H9 (cell line): ENCODE data around the gene JMJD7. TPM values are rescaled to one million over a fixed set of nuclear protein-coding genes. Genes with fewer than 3 reads are reported as not detected.

Experiments used
- DNase-seq: peaks from one replicate; pipeline ENCODE4 v3.0.0-alpha.2; 2017
- H2AFZ ChIP-seq: one replicate; pipeline ENCODE4 v1.6.1; 2013; ENCODE audit warnings: mild to moderate bottlenecking, low read length, control low read depth, moderate library complexity
- H2AK5ac ChIP-seq: 2 replicates; pipeline ENCODE4 v1.6.1; 2013; ENCODE audit warnings: low read length, control low read depth, mixed read lengths; ENCODE audit not compliant: insufficient read length
- H2BK120ac ChIP-seq: one replicate; pipeline ENCODE4 v1.6.1; 2013; ENCODE audit warnings: low read depth, mild to moderate bottlenecking, low read length, control low read depth, inconsistent platforms; ENCODE audit not compliant: poor library complexity, severe bottlenecking
- H2BK12ac ChIP-seq: 2 replicates; pipeline ENCODE4 v1.6.1; 2013; ENCODE audit warnings: low read length, control low read depth, mixed read lengths, low read depth; ENCODE audit not compliant: insufficient read length
- H2BK15ac ChIP-seq: 2 replicates; pipeline ENCODE4 v1.6.1; 2013; ENCODE audit warnings: low read depth, low read length, control low read depth
- H2BK20ac ChIP-seq: one replicate; pipeline ENCODE4 v1.6.1; 2013; ENCODE audit warnings: low read depth, mild to moderate bottlenecking, low read length, control low read depth, inconsistent platforms; ENCODE audit not compliant: poor library complexity, severe bottlenecking
- H2BK5ac ChIP-seq: 2 replicates; pipeline ENCODE4 v1.6.1; 2013; ENCODE audit warnings: low read length, control low read depth, mixed read lengths; ENCODE audit not compliant: insufficient read length
- H3K14ac ChIP-seq: 2 replicates; pipeline ENCODE4 v1.6.1; 2013; ENCODE audit warnings: low read length, control low read depth; ENCODE audit not compliant: insufficient read depth
- H3K18ac ChIP-seq: 2 replicates; pipeline ENCODE4 v1.6.1; 2013; ENCODE audit warnings: low read depth, mild to moderate bottlenecking, mixed read lengths, low read length, control low read depth; ENCODE audit not compliant: insufficient read length
- H3K23ac ChIP-seq: 2 replicates; pipeline ENCODE4 v1.6.1; 2013; ENCODE audit warnings: low read length, control low read depth, mixed read lengths, low read depth; ENCODE audit not compliant: insufficient read length
- H3K23me2 ChIP-seq: 2 replicates; pipeline ENCODE4 v1.6.1; 2013; ENCODE audit warnings: low read depth, mild to moderate bottlenecking, mixed read lengths, low read length, control low read depth; ENCODE audit not compliant: insufficient read length, poor library complexity, severe bottlenecking
- H3K27ac ChIP-seq: 2 replicates; pipeline ENCODE4 v1.5.1; 2013; ENCODE audit warnings: low read length, control low read depth, mixed read lengths, low read depth; ENCODE audit not compliant: insufficient read length
- H3K27me3 ChIP-seq: 2 replicates; pipeline ENCODE4 v1.6.1; 2013; ENCODE audit warnings: low read length, control low read depth, inconsistent platforms; ENCODE audit not compliant: insufficient read depth
- H3K4ac ChIP-seq: 2 replicates; pipeline ENCODE4 v1.6.1; 2013; ENCODE audit warnings: low read depth, mild to moderate bottlenecking, control low read depth, inconsistent platforms, low read length, moderate library complexity
- H3K4me1 ChIP-seq: 2 replicates; pipeline ENCODE4 v1.6.1; 2013; ENCODE audit warnings: low read length, control low read depth, inconsistent platforms; ENCODE audit not compliant: insufficient read depth
- H3K4me2 ChIP-seq: 2 replicates; pipeline ENCODE4 v1.6.1; 2013; ENCODE audit warnings: low read length, control low read depth, mixed read lengths; ENCODE audit not compliant: insufficient read length, insufficient read depth
- H3K56ac ChIP-seq: 2 replicates; pipeline ENCODE4 v1.6.1; 2013; ENCODE audit warnings: low read depth, mild to moderate bottlenecking, mixed read lengths, low read length, control low read depth; ENCODE audit not compliant: insufficient read length
- H3K79me1 ChIP-seq: 2 replicates; pipeline ENCODE4 v1.6.1; 2013; ENCODE audit warnings: low read depth, mild to moderate bottlenecking, moderate library complexity, low read length, control low read depth, inconsistent platforms; ENCODE audit not compliant: insufficient read depth, poor library complexity, severe bottlenecking
- H3K79me2 ChIP-seq: 2 replicates; pipeline ENCODE4 v1.6.1; 2013; ENCODE audit warnings: low read length, control low read depth, inconsistent platforms; ENCODE audit not compliant: insufficient read depth
- H3K9ac ChIP-seq: 2 replicates; pipeline ENCODE4 v1.6.1; 2013; ENCODE audit warnings: low read length, control low read depth, mixed read lengths; ENCODE audit not compliant: insufficient read length; ENCODE audit errors: extremely low read depth
- H3K9me3 ChIP-seq: one replicate; pipeline ENCODE4 v1.6.1; 2013; ENCODE audit warnings: low read depth, low read length, inconsistent platforms; ENCODE audit not compliant: control insufficient read depth
- H3T11ph ChIP-seq: one replicate; pipeline ENCODE4 v1.6.1; 2013; ENCODE audit warnings: mild to moderate bottlenecking, low read length, control low read depth, inconsistent platforms
- H4K20me1 ChIP-seq: one replicate; pipeline ENCODE4 v1.6.1; 2013; ENCODE audit not compliant: control insufficient read depth, insufficient read length, insufficient read depth
- H4K5ac ChIP-seq: 2 replicates; pipeline ENCODE4 v1.6.1; 2013; ENCODE audit warnings: low read depth, mild to moderate bottlenecking, mixed read lengths, low read length, control low read depth; ENCODE audit not compliant: insufficient read length
- H4K8ac ChIP-seq: replicated peaks from 2 replicates; pipeline ENCODE4 v1.6.1; 2013; ENCODE audit warnings: low read length, control low read depth, mixed read lengths, low read depth; ENCODE audit not compliant: insufficient read length
- H4K91ac ChIP-seq: 2 replicates; pipeline ENCODE4 v1.6.1; 2013; ENCODE audit warnings: low read depth, mild to moderate bottlenecking, moderate library complexity, mixed read lengths, low read length, control low read depth; ENCODE audit not compliant: insufficient read length
- H3K27ac Mint-ChIP-seq, 3 experiments: 2 replicates in 2 of 3; 3 replicates in 1 of 3; pipeline ENCODE4 v1.8.0; 2020 to 2021; ENCODE audit warnings: mixed read lengths in 3 of 3, mild to moderate bottlenecking in 1 of 3, moderate library complexity in 1 of 3
- H3K27me3 Mint-ChIP-seq: 2 replicates; pipeline ENCODE4 v1.8.0; 2021; ENCODE audit warnings: low read depth, mild to moderate bottlenecking, moderate library complexity, mixed read lengths
- H3K36me3 Mint-ChIP-seq, 3 experiments: 2 replicates in 2 of 3; 3 replicates in 1 of 3; pipeline ENCODE4 v1.8.0; 2020 to 2021; ENCODE audit warnings: low read depth in 3 of 3, mixed read lengths in 3 of 3; ENCODE audit not compliant: insufficient read depth in 1 of 3
- H3K4me1 Mint-ChIP-seq, 2 experiments: 2 replicates each; pipeline ENCODE4 v1.8.0; 2020; ENCODE audit warnings: mixed read lengths in 2 of 2
- H3K4me3 Mint-ChIP-seq, 2 experiments: 2 replicates in 1 of 2; 3 replicates in 1 of 2; pipeline ENCODE4 v1.8.0; 2020 to 2021; ENCODE audit warnings: mild to moderate bottlenecking in 2 of 2, mixed read lengths in 2 of 2, moderate library complexity in 1 of 2
- H3K9me3 Mint-ChIP-seq, 2 experiments: 2 replicates in 1 of 2; 3 replicates in 1 of 2; pipeline ENCODE4 v1.8.0; 2020; ENCODE audit warnings: mild to moderate bottlenecking in 2 of 2, mixed read lengths in 2 of 2, moderate library complexity in 1 of 2
- CTCF ChIP-seq: fragments of 200-600 bp; sonication (generic); conservative IDR thresholded peaks from 3 replicates; pipeline ENCODE4 v1.8.0; 2021; ENCODE audit warnings: antibody characterized with exemption, mild to moderate bottlenecking
- WGBS: extraction: QIAGEN DNeasy Blood & Tissue Kit; methylation state at CpG from one replicate; pipeline ENCODE4 v1.1.7; 2013; ENCODE audit warnings: missing lambda C conversion rate, low lambda C conversion rate, mixed read lengths; ENCODE audit not compliant: insufficient read length; ENCODE audit errors: extremely low coverage; 5-methylcytosine and 5-hydroxymethylcytosine counted together
- total RNA-seq: library from RNA; stranded (reverse); gene quantifications from 2 replicates; pipeline ENCODE4 v1.2.1, GENCODE V29; 2021

JMJD7 gene
- total RNA-seq, 1 experiment from 2014 or later = 13.3 TPM

- no CpG with 5 or more reads among the region's 3 CpGs for WGBS
- peaks cover 0 to 5% (median 2%) of the 10 kb centered on the region in 3 experiments; a peak in 3 of 7 replicates for H3K36me3 Mint-ChIP-seq
- no peak overlapping the region for H3K4me3 Mint-ChIP-seq
- Histone ChIP-seq H3K4ac (no peak overlapping the region), H2BK12ac (no peak overlapping the region), H4K5ac (no peak overlapping the region), H3K18ac (no peak overlapping the region), H3K9me3 (no peaks in the 10 kb centered on the region), H3K14ac (no peak overlapping the region), H3K27ac (no peak overlapping the region), H4K91ac (no peak overlapping the region), H2AK5ac (no peak overlapping the region), H2BK120ac (no peak overlapping the region), H3K79me1 (no peaks in the 10 kb centered on the region), H3K4me1 (no peaks in the 10 kb centered on the region), H4K20me1 (no peaks in the 10 kb centered on the region), H3K27me3 (no peaks in the 10 kb centered on the region), H3K23me2 (no peaks in the 10 kb centered on the region), H2BK15ac (no peak overlapping the region), H3K23ac (no peak overlapping the region), H4K8ac (no peak overlapping the region), H2BK20ac (no peak overlapping the region), H2AFZ (no peak overlapping the region), H3T11ph (no peak overlapping the region), H3K56ac (no peak overlapping the region), H3K9ac (no peak overlapping the region), H3K79me2 (no peaks in the 10 kb centered on the region), H3K4me2 (no peak overlapping the region), H2BK5ac (no peak overlapping the region)
- no peaks in the 10 kb centered on the region for H3K27me3 Mint-ChIP-seq
- TF ChIP-seq CTCF = no peak
- H3K4me1 Mint-ChIP-seq = peaks cover 0 to 16% of the 10 kb centered on the region in 2 experiments; a peak in 3 of 4 replicates
- H3K27ac Mint-ChIP-seq = no peak overlapping the region; a peak in 1 of 7 replicates
- H3K9me3 Mint-ChIP-seq = no peaks in the 10 kb centered on the region; a peak in 1 of 5 replicates
- no peak for DNase-seq
Observed at GRCh38 chr15:41805711-41806110, 22.2 kb upstream of the JMJD7 start.
